ENCODE measurements around the gene CABP7. TPM values are rescaled to one million over a fixed set of nuclear protein-coding genes. Genes with fewer than 3 reads are reported as not detected.

CABP7 gene
- total RNA-seq, 1 donor from 2014 or later = not detected

DNA sequence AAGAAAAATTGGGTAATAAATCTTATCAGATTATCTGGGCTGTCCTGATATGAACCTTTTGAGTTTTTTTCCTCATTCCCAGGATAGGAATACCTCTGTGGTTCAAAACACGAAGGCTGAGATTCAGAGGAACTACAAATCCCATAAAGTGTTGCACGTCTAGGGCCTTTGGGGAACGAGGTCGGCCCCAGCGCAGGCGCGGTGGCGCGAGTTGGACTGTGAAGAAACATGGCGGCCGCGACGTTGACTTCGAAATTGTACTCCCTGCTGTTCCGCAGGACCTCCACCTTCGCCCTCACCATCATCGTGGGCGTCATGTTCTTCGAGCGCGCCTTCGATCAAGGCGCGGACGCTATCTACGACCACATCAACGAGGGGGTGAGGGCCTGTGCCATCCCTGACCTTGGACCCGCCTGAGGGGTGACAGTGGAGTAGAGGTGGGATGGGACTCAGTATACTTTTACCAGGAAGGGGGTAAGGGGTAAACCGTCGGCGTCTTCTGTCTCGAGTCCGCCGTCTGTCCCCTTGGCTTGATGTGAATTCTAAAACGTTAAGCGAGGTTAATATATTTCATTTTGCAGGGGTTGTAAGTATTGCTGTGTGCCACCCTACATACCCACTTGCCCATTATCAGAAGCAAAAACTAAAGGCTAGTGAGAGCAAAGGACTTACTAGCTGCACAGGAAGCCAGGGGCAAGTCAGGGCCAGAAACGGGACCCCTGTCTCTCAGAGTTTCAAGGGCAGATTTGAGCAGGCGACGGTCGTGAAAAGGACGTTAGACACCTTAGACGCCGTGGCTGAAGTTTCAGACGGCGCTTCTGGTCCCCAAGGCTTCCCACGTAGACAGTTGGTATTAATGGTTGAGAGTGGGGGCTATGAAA is 47.6 kb downstream of the CABP7 start, which contains the start of gene UQCR10:
TSS of gene UQCR10 (plus strand) at position 199 of the 881 bp plus-strand sequence. CDS start at position 229, 30 bp downstream.
- TF ChIP-seq, protein P1, sequence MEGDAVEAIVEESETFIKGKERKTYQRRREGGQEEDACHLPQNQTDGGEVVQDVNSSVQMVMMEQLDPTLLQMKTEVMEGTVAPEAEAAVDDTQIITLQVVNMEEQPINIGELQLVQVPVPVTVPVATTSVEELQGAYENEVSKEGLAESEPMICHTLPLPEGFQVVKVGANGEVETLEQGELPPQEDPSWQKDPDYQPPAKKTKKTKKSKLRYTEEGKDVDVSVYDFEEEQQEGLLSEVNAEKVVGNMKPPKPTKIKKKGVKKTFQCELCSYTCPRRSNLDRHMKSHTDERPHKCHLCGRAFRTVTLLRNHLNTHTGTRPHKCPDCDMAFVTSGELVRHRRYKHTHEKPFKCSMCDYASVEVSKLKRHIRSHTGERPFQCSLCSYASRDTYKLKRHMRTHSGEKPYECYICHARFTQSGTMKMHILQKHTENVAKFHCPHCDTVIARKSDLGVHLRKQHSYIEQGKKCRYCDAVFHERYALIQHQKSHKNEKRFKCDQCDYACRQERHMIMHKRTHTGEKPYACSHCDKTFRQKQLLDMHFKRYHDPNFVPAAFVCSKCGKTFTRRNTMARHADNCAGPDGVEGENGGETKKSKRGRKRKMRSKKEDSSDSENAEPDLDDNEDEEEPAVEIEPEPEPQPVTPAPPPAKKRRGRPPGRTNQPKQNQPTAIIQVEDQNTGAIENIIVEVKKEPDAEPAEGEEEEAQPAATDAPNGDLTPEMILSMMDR (IDR thresholded peaks at IDR 0.05) = no peak
- Mint-ChIP-seq H3K4me3 (ENCODE audit: unreplicated experiment) (peak within 1 kb of the TSS; percentile 97), H3K27ac (ENCODE audit: unreplicated experiment) (peak within 1 kb of the TSS; percentile 96), H3K9me3 (ENCODE audit: unreplicated experiment) (no peaks in the 10 kb centered on the region), H3K36me3 (ENCODE audit: unreplicated experiment) (peaks cover 13% of the 10 kb centered on the region), H3K27me3 (ENCODE audit: unreplicated experiment) (no peaks in the 10 kb centered on the region), H3K4me1 (ENCODE audit: unreplicated experiment) (peaks cover 27% of the 10 kb centered on the region)
- DNase-seq (ENCODE audit: extremely low spot score, unreplicated experiment) = peak; percentile 97

DNA sequence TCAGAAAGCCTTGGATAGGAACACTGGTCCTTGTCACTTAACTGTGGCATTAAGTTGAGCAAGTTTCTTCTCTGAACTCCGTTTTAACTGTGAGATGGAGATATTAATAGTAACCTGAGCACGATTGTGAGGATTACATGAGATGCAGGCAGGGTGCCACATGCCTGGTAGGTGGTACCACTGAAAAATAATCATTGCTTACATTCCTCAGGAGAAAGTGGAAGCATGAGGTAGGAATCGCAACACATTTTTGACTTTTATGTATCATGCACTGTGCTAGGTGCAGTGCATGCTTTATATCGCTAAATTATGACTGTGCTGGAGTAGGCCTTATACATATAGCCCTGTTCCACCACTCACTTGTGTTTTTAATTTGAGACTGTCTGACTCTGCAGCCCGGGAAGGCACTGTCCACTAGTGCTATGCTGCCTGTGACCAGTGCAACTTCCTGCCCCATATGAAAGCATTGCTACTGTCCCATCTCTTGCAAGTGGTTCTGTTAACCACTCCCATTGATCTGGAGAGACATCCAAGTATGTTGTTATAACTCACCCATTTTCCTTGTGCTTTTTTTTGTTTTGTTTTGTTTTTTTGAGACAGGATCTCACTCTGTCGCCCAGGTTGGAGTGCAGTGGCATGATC is 48.4 kb downstream of the CABP7 start:
- no peaks in the 10 kb centered on the region for H3K27me3 Mint-ChIP-seq (ENCODE audit: unreplicated experiment)
- no peak for DNase-seq (ENCODE audit: extremely low spot score, unreplicated experiment)
- no peaks in the 10 kb centered on the region for H3K9me3 Mint-ChIP-seq (ENCODE audit: unreplicated experiment)
- H3K36me3 Mint-ChIP-seq (ENCODE audit: unreplicated experiment) = peaks cover 13% of the 10 kb centered on the region
- TF ChIP-seq, protein P1 (IDR thresholded peaks at IDR 0.05) = no peak
- peaks cover 27% of the 10 kb centered on the region for H3K4me1 Mint-ChIP-seq (ENCODE audit: unreplicated experiment)
- peak overlapping the region; percentile 96 for H3K27ac Mint-ChIP-seq (ENCODE audit: unreplicated experiment)
- peak overlapping the region; percentile 97 for H3K4me3 Mint-ChIP-seq (ENCODE audit: unreplicated experiment)

DNA sequence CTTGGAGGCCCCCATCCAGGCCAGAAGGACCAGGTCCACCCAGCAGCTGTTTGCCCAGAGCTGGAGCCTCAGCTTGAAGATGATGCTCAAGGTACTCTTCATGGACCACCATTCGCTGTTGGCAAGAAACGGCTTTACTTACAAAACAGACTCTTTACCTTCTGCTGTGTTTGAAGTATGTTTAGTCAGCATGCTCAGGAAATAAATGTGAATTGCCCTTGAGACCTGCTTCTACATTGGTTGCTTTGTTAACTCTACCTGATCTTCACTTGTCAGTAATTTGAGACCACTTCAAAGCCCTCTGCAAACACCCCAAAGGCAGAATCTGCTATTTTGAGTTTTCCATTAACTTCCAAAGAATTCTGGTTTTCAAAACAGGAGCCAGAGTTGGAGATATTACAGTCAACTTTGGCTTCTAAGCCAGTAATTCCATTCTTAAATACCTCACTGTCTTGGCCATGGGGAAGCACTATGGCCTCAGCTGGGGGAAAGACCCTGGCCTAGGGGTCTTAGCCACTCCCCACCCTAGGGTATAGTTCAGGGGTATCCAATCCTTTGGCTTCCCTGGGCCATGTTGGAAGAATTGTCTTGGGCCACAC is 50.0 kb downstream of the CABP7 start:
- Mint-ChIP-seq H3K9me3 (ENCODE audit: unreplicated experiment) (no peaks in the 10 kb centered on the region), H3K4me3 (ENCODE audit: unreplicated experiment) (no peak overlapping the region), H3K27ac (ENCODE audit: unreplicated experiment) (no peak overlapping the region), H3K4me1 (ENCODE audit: unreplicated experiment) (peaks cover 27% of the 10 kb centered on the region), H3K27me3 (ENCODE audit: unreplicated experiment) (no peaks in the 10 kb centered on the region), H3K36me3 (ENCODE audit: unreplicated experiment) (peaks cover 13% of the 10 kb centered on the region)
- TF ChIP-seq, protein P1 (IDR thresholded peaks at IDR 0.05) = no peak
- no peak for DNase-seq (ENCODE audit: extremely low spot score, unreplicated experiment)

DNA sequence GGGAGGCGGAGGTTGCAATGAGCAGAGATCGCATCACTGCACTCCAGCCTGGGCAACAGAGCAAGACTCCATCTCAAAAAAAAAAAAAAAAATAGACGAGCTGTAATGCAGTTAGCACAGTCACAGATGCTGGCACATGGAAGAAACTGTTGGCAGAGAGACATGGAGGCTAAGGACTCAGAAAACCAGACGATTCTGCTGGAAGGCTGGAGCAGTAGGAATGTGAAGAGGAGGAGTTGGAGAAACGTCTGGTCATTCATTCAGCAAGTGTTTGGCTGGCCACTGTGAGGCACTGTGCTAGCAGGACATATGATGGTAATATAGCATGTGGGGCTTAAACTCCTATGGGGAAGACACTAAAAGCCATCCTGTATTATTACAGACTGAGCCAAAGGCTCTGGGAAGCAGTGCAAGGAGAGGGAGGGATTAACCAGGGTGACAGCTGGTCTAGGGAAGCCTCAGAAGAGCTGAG is 52.4 kb downstream of the CABP7 start:
- no peaks in the 10 kb centered on the region for H3K9me3 Mint-ChIP-seq (ENCODE audit: unreplicated experiment)
- DNase-seq (ENCODE audit: extremely low spot score, unreplicated experiment) = no peak

More for the DNA sequence above, 52.4 kb downstream of the CABP7 start:
- Mint-ChIP-seq H3K4me1 (ENCODE audit: unreplicated experiment) (peaks cover 11% of the 10 kb centered on the region), H3K27ac (ENCODE audit: unreplicated experiment) (no peak overlapping the region), H3K27me3 (ENCODE audit: unreplicated experiment) (no peaks in the 10 kb centered on the region), H3K36me3 (ENCODE audit: unreplicated experiment) (peaks cover 13% of the 10 kb centered on the region), H3K4me3 (ENCODE audit: unreplicated experiment) (no peak overlapping the region)
- TF ChIP-seq, protein P1 (IDR thresholded peaks at IDR 0.05) = peak; percentile 48
